Measurements from ENCODE around the gene ASPRV1.

ASPRV1 gene

DNA sequence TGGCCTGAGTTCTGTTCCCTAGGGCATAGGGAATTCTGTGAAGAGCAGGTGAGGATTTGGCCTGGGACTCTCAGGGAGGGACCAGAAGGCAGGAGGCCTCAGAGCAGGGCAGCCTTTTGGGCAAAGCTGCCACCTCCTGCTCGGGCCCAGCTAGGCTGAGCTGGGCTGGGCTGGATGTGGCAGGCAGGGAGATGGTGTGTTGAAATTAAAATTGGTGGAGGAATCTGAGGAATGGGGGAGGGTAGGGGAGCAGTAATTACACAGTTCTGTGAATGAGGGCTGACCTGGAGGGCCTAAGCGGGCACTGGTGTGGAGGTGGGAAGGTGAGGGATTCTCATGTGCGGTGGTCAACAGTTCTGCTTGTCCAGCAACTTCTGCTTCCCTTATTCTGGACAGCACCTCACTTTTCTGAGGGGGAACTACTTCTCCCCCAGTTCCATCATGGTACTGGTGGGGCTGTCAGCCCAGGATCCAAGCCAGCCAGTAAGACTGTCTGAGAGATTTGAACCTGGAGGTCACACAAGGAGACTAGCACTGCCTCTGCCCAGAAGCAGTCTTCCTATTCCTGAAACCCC lies 22.0 kb upstream of the ASPRV1 start:
- no peak overlapping the region for H3K4me3 ChIP-seq (ENCODE audit: low read depth, low read length)
- DNase-seq (ENCODE audit: low read depth), result no peak
- no peak for TF ChIP-seq CTCF (IDR thresholded peaks at IDR 0.05; ENCODE audit: insufficient read depth, low read depth, low read length, missing control alignments)

DNA sequence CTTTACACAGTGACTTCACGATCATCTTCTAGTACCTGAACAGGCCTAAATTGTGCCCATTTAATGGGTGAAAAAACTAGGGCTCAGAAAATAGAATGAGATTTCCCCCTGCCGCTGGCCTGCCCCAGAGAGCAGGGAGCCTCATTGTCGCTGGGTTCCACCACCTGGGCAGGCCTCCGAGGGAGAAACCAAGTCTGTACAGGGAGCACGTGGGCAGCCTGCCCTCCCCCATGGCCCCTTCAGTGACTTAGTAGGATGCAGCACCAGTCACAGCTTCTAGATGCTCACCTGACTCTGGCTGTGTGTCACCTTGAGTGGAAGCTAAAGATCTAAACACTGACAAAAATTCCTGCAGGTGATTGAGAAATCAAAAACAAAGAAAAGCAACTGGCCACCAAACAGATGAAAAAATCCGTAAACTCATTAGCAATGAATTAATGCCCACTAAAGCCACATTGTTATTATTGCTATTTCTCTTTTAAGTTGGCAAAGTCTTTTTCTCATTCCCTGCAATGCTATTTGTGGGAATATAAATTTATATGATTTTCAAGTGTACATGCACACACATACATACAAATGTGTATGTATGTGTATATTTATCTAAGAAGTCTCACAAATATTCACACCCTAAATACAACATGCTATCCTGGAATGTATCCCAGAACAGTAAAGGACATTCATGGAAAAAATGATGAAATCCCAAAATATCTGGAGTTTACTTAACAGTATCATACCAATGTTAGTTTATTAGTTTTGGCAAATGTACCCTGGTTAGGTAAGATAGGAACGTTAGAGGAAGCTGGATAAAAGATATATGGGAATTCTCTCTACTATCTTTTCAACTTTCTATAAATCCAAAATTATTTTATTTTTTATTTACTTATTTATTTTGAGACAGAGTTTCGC lies 18.7 kb upstream of the ASPRV1 start:
- no peak for TF ChIP-seq CTCF (IDR thresholded peaks at IDR 0.05; ENCODE audit: insufficient read depth, low read depth, low read length, missing control alignments)
- H3K4me3 ChIP-seq (ENCODE audit: low read depth, low read length), result no peak overlapping the region
- no peak for DNase-seq (ENCODE audit: low read depth)

DNA sequence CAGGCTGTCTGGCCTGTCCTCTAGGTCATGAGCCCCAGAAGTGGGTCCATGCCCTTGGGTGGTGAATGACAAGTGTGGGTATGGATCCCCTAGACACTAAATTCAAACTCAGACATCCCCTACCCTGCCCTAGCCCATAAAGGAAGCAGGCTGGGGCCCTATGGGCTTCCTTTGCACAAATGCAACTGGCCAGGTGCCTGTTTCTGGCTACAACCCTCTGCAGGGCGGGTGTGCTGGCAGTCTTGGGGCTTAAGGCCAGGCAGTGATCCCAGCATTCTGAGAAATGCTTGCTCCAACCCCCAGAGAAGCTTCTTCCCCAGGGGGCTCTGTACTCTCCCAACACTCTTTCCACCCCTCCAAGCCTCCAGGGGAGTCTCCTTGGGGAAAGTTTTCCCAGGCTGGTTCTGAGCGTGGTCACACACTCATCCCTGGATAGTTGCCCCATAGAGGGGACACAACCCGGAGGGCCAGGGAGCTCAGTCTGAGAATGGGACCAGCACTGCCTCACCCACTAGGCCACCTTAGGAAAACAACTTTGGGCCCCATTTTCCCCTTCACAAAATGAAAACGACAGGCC lies 16.6 kb upstream of the ASPRV1 start:
- no peak for DNase-seq (ENCODE audit: low read depth)
- no peak overlapping the region for H3K4me3 ChIP-seq (ENCODE audit: low read depth, low read length)
- no peak for TF ChIP-seq CTCF (IDR thresholded peaks at IDR 0.05; ENCODE audit: insufficient read depth, low read depth, low read length, missing control alignments)

- H3K4me3 ChIP-seq (ENCODE audit: low read depth, low read length), result no peak overlapping the region
- no peak for DNase-seq (ENCODE audit: low read depth)
- no peak for TF ChIP-seq CTCF (IDR thresholded peaks at IDR 0.05; ENCODE audit: insufficient read depth, low read depth, low read length, missing control alignments)
These were observed 15.8 kb upstream of the ASPRV1 start for GRCh38 chr2:69977186-69977585.

DNA sequence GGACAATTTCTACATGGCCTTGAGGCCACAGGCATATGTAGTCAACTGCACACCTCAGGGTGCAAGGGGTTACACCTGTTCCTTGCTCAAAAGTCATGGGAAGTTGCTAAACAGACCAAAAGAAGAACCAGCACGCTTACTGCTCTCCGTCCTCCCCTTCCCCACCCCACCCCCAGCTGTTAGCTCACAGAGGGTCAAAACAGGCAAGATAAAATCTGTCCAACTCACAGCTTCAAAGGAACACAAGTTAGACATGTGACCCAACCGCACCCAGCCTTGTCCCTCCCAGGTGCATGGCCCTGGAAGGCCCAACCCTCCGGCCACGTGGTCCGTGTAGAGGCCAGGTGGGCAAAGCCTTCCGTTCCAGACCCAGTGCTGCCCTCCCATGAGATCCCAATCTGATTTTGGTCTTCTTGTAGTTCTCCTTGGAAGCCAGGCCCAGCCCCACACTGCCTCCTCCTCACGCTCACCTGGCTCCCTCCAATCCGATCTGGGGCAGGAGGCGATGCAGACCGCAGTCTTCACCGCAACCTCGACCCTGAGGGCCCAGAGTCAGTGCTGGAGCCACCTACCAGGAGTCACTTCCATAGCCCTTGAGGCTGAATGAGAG lies 14.5 kb upstream of the ASPRV1 start:
- no peak for TF ChIP-seq CTCF (IDR thresholded peaks at IDR 0.05; ENCODE audit: insufficient read depth, low read depth, low read length, missing control alignments)
- no peak overlapping the region for H3K4me3 ChIP-seq (ENCODE audit: low read depth, low read length)
- DNase-seq (ENCODE audit: low read depth), result no peak

GRCh38 chr2:69975136-69975852 lies 13.9 kb upstream of the ASPRV1 start:
- TF ChIP-seq CTCF (IDR thresholded peaks at IDR 0.05; ENCODE audit: insufficient read depth, low read depth, low read length, missing control alignments), result no peak
- no peak overlapping the region for H3K4me3 ChIP-seq (ENCODE audit: low read depth, low read length)
- no peak for DNase-seq (ENCODE audit: low read depth)

Measured in GM12865 (cell line).